GM15510 (cell line): ENCODE results near the gene GRM7.

Experiments used
- POLR2A ChIP-seq: IDR thresholded peaks from 3 replicates; pipeline ENCODE4 v1.6.1; 2011; ENCODE audit warnings: borderline replicate concordance; ENCODE audit not compliant: insufficient read length; ENCODE audit errors: extremely low read depth

Gene GRM7

DNA sequence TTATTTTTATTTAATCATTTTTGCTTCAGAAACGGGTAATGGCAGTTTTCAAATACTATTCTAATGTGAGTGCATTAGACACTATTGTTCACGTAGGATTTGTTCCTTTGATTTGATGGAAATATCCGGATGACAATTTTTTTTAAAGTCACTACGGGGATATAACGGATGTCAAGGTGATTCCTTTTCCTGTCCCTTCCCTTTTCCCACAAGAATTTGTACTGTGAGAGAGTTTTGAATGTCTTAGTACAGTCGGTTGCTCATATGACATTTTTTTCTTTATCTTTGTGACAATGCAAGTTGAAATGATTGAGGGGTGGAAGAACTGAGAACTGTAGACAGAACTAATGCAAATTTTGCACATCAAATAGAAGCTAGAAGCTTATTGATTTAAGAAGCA lies 209.5 kb downstream of the GRM7 start:
- TF ChIP-seq POLR2A = no peak

DNA sequence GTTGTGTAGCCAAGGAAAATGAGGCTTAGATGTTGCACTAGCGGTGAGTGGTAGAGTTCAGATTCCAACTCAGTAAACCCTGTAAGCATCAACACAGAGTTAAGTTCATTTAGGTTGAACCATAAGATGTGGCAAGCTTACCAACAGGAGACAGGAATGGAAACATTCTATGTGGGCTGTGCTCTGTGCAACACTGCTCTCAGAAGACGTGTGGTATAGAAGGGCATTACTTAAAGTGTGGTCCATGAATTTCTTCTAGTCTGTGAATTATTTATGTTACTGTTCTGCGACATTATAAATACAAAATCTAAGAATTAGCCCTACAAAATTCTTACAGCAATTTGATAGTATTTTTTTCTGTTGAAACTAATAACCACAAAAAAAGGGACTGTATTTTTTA lies 213.3 kb downstream of the GRM7 start:
- TF ChIP-seq POLR2A = no peak

GRCh38 chr3:7075117-7075516 lies 214.2 kb downstream of the GRM7 start:
- no peak for TF ChIP-seq POLR2A

DNA sequence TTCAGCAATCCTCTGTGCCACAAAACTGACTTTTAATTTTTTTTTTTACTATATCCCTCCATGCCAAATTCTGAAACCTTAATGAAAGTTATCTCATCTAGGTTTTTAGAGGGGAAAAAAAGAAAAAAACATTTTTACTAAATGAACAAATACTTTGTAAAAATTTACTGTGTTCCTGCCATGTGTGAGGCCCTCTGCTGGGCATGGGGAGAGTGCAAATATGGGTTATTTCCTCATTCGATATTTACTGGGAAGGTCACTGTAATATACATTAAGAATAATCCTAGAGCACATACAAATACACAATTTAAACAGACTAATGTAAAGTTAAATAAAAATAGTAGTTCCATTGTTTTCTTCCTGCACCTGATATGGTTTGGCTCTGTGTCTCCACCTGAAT lies 215.0 kb downstream of the GRM7 start:
- no peak for TF ChIP-seq POLR2A

DNA sequence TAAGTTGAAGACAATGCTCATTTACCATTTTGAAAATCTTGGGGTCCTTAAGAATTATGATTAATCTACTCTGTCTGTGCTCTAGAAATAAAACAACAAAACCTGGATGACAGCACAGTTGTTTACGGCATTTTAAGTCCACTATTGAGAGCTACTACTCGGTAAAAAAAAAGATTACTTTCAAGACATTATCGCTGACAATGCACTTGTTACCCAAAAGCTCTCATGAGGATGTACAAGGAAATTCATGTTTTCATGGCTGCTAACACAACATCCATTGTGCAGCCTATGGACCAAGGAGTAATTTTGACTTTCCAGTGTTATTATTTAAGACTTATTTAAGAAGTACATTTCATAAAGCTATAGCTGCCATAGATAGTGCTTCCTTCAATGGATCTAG lies 221.3 kb downstream of the GRM7 start:
- TF ChIP-seq POLR2A = no peak

GRCh38 chr3:7086417-7086816 lies 225.5 kb downstream of the GRM7 start:
- TF ChIP-seq POLR2A = no peak

DNA sequence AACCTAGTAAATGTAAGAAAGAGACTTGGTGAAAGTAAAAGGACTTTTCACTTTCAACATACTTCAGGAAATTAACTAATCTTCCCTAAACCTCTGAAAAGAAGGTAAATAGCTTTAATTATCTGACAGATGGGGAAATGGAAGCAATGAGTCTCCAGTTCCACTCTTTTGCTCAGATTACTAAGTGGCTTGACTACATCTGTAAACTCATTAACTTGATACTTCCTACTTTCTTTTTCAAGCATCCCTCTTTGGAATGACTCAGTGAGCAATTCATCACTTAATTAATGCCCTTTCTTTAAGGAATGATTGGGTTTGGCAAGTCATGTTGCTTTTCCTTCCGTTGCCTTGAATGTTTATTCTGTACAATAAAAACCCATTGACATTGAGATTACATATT lies 234.2 kb downstream of the GRM7 start:
- no peak for TF ChIP-seq POLR2A

GRCh38 chr3:7100136-7100535 lies 239.2 kb downstream of the GRM7 start:
- no peak for TF ChIP-seq POLR2A

GRCh38 chr3:7106635-7107034 lies 245.7 kb downstream of the GRM7 start:
- no peak for TF ChIP-seq POLR2A

- TF ChIP-seq POLR2A = no peak
Measured at GRCh38 chr3:7112523-7113056, 251.7 kb downstream of the GRM7 start.

DNA sequence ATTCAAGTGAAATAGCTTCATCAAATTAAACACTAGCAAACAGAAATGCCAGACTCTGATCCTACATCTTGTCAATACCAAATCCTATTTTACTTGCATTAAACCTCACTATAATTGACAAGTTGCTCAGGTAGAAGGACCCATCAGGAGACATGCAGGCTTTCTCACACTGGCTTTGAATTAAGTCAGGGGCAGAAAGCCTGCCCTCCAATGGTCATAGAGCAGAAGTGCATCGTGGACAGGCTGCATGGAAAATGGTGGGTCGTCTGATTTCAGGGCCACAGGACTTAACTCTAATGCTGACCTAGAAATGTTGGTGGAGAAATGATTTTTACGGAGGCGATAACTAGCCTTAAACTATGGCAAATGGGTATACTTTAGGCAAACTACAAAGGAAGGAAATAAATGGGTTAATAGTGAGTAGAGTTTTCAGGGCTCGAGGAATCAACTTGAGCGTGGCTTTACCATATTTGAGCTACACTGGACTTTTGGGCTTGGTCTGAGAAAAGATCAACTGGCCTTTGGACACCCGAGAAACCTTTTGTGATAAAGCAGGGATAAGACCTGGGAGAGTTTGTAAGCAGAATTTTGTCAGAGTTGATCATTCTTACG lies 283.9 kb downstream of the GRM7 start:
- no peak for TF ChIP-seq POLR2A

DNA sequence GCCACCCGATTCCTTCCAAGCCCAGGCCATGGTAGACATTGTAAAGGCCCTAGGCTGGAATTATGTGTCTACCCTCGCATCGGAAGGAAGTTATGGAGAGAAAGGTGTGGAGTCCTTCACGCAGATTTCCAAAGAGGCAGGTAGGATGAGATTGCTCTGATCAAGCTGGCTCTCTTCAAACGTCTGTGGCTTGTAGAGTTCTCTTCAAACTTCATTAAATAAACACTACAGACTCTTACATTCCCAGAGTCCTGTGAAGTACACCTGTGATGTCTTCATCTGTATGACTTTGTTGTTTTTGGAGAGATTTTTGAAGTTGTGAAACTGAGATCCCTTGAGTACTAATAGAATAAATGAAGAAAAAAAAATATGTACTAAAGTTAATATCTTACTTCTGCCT lies 285.6 kb downstream of the GRM7 start:
- TF ChIP-seq POLR2A = no peak

- no peak for TF ChIP-seq POLR2A
Measured at GRCh38 chr3:7158516-7158915, 297.6 kb downstream of the GRM7 start.

GRCh38 chr3:7160689-7161088 lies 299.8 kb downstream of the GRM7 start:
- no peak for TF ChIP-seq POLR2A

DNA sequence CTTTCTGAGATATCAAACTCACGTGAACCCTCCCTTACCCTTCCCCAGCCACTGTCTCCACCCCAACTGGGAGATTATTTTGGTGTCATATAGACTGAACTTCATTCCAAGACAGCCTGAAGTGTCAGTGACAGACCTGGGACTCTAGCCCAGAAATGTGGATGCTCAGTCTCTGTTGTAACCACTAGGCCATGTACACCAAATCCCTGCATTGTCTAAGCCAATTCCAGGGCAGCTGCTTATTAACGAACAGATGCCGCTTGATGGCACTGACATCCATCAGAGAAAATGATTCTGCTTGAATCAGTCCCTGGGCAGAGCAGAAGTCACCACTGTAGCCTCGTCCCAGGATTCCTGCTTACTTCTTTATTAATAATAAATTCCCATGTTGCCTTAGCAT lies 305.5 kb downstream of the GRM7 start:
- TF ChIP-seq POLR2A = no peak

DNA sequence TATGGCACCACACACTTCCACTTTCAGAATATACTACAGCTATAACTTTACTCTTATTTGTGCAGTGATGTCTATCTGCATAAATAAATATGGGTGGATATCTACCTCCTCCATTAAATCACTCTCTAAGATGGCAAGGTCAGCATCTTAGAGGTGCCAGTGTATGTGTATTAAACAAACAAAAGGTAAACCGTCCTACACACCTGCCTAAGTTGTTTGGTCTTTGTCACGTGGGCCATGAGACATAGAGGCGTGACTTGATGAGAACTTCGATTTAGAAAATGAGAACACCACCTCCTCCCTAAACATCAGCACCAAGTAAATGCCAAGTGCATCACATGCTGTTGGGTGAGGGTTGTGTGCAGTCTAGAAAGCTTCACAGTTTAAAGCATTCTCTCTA lies 310.6 kb downstream of the GRM7 start:
- no peak for TF ChIP-seq POLR2A

DNA sequence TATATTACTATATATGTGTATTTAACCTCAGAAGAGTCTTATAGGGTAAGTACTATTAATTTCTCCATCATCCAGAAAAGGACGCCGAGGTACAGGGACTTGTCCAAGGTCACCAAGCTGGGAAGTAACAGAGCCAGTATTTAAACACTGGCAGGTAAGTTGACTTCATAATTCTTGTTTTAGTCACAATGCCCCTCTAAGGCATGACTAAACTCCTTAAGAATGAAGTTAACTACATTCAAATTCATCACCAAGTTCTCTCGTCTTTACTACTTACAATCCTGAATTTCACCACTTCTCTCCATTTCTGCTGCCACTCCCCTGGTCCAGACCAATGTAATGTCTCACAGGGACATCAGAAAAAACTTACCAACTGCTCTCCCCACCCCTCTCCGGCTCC lies 312.1 kb downstream of the GRM7 start:
- TF ChIP-seq POLR2A = no peak
